Stimulated activated CD8-positive, alpha-beta memory T cell treated with anti-CD3 and anti-CD28 coated beads, Interleukin-7, amount 100 ng/mL, for 4 hours (primary cell): Measurements from ENCODE around the gene PRKCB.
"Not testable (repeated sequence)": the region's sequence is repeated elsewhere in the genome, so short reads cannot be mapped to it uniquely, and the experiment has no call there.

ENCODE experiments used
- DNase-seq, 2 donors: peaks; one replicate each; pipeline ENCODE4 v3.0.0-alpha.2; 2020; ENCODE audit warnings: low read depth in 2 of 2

The PRKCB gene

DNA sequence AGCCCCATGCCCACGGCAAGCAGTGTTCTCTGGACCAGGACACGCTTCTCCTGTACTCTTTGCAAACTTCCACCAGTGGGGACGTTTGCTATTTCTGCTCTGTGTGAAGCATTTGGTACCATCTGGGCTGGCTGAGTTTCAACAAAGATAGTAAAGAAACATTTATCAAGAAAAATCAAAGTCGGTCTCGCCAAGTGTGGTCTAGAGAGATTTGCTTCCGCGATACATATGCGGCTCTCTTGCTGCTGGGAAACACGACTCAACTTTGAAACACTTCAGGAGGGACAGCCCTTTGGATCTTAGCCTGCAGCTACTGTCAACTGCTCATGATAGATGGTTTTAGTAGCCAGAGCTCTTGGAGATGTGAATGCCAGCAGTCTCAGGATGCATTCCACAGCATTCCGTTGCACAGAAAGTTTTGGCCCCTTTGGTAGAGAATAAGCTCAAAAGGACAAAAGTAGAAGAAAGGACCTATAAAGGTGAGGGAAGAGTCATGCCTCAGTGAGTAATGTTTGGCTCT lies 252.2 kb downstream of the PRKCB start:
- no peak for DNase-seq

DNA sequence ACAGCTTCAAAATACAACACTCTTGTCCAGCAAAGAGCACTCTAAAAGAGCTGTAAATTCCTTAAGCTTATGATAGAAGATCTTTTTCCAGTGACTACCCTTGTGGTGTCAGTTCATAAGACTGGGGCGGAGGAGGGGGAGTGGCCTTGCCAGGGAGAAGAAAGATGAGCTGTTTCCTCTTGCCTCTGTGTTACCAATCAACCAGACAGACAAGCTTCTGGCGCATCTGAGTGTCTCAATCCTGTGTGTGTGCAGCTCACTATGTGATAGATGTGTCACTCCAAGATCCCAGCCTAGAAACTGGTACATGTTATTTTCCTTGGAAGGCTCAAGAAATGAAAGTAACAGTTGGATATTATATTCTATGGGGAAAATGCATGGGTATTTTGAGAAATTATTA lies 253.0 kb downstream of the PRKCB start:
- DNase-seq, result no peak

DNA sequence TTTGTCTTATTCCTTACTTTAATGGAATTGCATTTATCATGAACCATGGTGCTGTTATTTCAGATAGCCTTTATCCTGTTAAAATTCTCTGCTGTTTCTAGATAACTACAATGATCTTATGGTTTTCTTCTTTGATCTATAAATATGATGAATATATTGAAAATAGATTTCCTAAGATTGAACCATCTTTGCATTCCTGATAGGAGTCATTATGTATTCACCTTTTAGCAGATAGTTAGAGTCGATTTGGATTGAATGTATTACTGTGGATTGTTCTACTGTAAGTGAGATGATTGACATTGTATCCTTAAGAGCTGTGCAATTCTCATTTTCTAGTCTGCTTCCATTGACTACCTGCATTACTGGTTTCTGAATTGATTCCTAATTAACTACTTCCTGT lies 255.3 kb downstream of the PRKCB start:
- no peak for DNase-seq

- DNase-seq, result no peak
Measured at GRCh38 chr16:24093049-24093448, 257.3 kb downstream of the PRKCB start.

DNA sequence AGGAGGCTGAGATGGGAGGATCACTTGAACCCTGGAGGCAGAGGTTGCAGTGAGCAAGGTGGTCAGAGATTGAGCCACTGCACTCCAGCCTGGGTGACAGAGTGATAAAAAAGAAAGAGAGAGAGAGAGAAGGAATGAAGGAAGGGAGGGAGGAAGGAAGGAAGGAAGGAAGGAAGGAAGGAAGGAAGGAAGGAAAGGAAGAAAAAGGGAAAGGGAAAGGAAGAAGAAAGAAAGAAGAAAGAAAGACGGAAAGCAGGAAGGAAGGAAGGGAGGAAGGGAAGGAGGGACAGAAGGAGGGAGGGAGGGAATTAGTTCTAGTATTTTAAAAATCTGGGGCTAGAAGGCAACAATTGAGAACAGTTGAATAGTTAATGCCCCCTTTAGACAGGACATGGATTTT lies 258.9 kb downstream of the PRKCB start:
- no peak for DNase-seq

GRCh38 chr16:24098896-24099295 lies 263.1 kb downstream of the PRKCB start:
- no peak for DNase-seq

GRCh38 chr16:24101431-24101830 lies 265.6 kb downstream of the PRKCB start:
- DNase-seq, result no peak

GRCh38 chr16:24102209-24102660 lies 266.5 kb downstream of the PRKCB start:
- DNase-seq, result no peak

DNA sequence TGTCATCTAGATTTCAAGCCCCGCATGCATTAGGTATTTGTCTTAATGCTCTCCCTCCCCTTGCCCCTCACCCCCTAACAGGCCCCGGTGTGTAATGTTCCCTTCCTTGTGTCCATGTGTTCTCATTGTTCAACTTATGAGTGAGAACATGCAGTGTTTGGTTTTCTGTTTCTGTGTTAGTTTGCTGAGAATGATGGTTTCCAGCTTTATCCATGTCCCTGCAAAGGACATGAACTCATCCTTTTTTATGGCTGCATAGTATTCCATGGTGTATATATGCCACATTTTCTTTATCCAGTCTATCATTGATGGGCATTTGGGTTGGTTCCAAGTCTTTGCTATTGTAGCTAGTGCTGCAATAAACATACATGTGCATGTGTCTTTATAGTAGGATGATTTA lies 269.7 kb downstream of the PRKCB start:
- DNase-seq, result not testable (repeated sequence)

- not testable (repeated sequence) for DNase-seq
Measured at GRCh38 chr16:24108090-24108489, 272.3 kb downstream of the PRKCB start.

DNA sequence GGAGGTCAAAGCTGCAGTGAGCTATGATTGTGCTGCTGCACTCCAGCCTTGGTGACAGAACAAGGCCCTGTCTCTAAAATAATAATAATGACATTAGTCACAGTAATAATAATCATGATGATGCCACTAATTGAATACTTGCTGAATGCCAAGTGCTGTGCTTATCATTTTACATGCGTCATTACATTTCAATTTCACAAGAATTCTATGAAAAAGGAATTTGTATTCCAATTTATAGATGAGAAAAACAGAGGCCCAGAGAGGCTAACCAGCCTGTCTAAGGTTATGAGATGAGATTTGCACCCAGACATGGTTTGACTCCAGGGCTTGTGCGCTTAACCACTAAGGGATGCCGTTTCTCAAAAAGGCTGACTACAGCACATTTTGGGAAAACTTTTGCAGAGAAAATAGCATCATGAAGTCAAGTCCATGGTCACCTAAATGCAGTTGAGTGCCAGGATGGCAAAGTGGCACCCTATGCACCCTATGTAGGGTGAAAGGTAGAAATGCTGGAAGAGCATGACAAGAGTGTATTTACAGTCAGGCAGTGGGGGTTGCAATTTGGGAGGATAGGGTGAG lies 276.0 kb downstream of the PRKCB start:
- DNase-seq, result no peak

GRCh38 chr16:24113115-24113745 lies 277.4 kb downstream of the PRKCB start:
- no peak for DNase-seq

DNA sequence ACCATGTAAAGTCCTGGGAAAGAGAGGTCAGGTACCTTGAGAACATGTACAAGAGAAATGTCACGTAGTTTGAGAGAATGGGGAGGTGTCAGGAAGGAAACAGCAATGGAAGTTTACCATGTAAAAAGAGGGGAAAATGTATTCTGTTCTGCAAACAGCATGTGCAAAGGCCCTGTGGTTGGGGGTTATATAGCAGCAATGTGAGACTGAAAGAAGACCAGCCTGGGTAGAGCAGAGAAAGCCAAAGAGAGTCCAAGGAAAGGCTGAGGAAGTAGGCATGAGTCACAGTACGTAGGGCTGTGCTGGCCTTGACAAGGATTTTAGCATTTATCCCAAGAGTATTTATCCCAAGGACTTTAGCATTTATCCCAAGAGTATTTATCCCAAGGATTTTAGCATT lies 279.1 kb downstream of the PRKCB start:
- DNase-seq, result no peak

DNA sequence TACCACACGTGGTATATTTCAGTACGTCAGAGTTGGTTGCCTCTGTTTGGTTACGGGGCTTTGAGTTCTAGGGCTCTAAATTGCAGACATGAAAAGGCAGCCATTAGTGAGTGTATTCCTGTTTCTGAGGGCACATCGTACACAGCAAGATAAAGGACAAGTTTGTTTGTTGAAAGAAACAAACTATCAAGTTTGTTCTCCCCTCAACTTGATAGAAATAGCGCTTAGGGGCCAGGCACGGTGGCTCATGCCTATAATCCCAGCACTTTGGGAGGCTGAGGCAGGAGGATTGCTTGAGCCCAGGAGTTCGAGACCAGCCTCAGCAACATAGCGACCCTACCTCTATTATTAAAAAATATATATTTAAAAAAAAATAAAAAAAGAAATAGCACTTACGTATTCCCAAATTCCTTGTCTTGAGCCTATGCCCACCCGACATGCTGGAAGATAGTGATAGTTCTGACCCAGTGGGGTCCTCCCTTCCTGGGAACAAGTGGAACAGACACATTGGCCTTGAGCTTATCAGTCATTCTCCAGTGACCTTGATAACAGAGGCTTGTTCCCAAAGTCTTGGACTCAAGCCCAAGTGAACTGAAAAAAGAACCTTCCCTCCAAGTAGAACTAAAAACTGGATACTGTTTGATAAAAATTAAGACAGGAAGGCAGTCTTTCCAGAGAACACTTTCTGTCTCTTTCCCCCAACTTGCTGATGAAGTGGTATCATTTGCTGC lies 280.4 kb downstream of the PRKCB start:
- no peak for DNase-seq

DNA sequence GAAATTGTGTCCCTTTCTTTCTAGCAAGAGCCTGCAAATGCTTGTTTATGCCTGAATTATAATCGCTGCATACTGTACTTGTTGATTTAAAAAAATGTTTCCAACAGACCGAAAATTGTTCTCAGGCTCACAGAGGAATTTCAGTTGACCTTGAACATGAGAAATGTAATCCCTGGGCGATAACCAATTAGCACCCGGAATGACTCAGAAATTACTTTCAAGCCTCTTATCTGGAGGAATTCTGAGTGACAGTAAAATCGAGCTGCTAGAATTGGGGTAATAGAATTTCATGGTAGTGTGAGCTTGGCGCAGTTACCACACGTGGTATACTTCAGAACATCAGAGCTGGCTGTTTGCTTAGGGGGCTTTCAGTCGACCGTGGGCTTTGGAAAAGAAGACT lies 281.2 kb downstream of the PRKCB start:
- DNase-seq, result no peak

GRCh38 chr16:24117680-24118079 lies 281.9 kb downstream of the PRKCB start:
- no peak for DNase-seq

GRCh38 chr16:24118126-24118821 lies 282.5 kb downstream of the PRKCB start:
- DNase-seq, result no peak

DNA sequence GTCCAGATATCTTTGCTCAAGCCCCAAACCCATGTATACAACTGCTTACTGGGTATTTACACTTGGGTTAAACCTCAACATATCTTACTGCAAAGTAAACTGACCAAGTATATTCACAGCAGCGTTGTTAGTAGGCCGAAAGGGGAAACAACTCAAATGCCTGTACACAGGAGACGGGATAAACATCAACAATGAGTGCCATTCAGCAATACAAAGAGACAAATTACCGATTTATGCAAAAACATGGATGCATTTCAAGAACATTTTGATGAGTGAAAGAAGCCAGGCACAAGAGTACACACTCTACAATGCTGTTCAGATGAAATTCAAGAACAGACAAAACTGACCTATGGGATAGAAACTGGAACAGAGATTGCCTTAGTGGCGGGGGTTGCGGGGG lies 284.0 kb downstream of the PRKCB start:
- DNase-seq, result no peak

DNA sequence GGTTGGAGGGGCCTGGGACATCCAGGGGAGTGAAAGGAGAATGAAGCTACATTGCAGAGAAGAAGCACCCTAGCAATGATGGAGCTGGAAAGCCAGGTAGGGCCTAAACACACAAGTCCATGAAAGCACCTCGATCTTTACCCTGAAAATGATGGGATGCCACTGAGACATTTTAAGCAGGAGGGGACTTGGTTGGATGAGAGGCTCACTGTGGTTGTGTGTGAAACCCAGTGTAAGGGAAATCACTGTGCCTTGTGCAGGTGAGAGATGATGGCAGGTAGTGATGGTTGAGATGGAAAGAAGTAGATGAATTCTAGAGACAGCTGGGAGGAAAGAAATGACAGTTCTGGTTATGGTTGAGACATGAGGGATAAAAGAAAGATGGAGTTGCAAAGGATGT lies 287.5 kb downstream of the PRKCB start:
- no peak for DNase-seq

- DNase-seq, result no peak
Measured at GRCh38 chr16:24124291-24124690, 288.5 kb downstream of the PRKCB start.

GRCh38 chr16:24125214-24125613 lies 289.4 kb downstream of the PRKCB start:
- no peak for DNase-seq

DNA sequence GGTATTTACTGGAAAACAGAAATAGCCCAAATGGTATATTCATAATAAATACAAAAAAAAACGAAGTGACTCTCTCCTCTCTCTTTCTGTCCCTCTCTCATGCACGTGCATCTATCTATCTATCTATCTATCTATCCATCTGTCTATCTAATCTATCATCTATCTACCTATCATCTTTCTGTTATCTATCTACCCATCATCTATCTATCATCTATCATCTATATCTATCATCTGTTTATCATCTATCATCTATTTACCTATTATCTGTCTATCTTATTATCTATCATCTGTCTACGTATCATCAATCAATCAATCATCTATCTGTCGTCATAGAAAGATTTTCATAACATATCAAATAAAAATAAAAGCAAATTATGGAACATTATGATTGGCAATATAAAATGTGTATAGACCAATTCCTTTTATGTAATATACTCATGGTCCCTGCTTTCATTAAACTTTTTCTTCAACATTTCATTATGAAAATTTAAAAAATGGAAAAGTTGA lies 293.7 kb downstream of the PRKCB start:
- DNase-seq, result no peak
